IMR-90 (cell line): ENCODE measurements around the gene ELANE. TPM values are rescaled to one million over a fixed set of nuclear protein-coding genes. Genes with fewer than 3 reads are reported as not detected.

Source experiments
- ATAC-seq: fragments of 200-7000 bp; cut with Tn5 transposase; 2 replicates; pipeline ENCODE4 v1.9.1; 2020; ENCODE audit warnings: low read depth, mild to moderate bottlenecking, moderate library complexity
- BruUV-seq: library from RNA; stranded (reverse); fragments of 400-500 nt; replicated peaks from 2 replicates; lab custom pipeline; 2021; lab: Mats Ljungman, UMichigan
- CTCF ChIA-PET: fragments of 300-600 bp; formaldehyde crosslinking; extraction: SDS; loops from one replicate; lab custom pipeline; 2021; ENCODE audit warnings: antibody characterized with exemption; lab: Yijun Ruan, JAX
- POLR2A ChIA-PET: fragments of 300-600 bp; sonication (Branson Sonifier 250); formaldehyde crosslinking; loops from one replicate; lab custom pipeline; 2022; ENCODE audit warnings: antibody characterized with exemption; ENCODE audit not compliant: unreplicated experiment; lab: Charles Lee
- DNase-seq: peaks from one replicate; pipeline ENCODE4 v3.0.0; 2013
- H2AFZ ChIP-seq: replicated peaks from 2 replicates; pipeline ENCODE3; 2013; ENCODE audit warnings: low read length, mild to moderate bottlenecking; ENCODE audit not compliant: poor library complexity
- H2AK5ac ChIP-seq: 2 replicates; pipeline ENCODE4 v1.6.1; 2013; ENCODE audit warnings: low read depth, low read length, inconsistent platforms
- H2AK9ac ChIP-seq: replicated peaks from 2 replicates; pipeline ENCODE3; 2013; ENCODE audit warnings: mild to moderate bottlenecking, low read depth, low read length, moderate library complexity; ENCODE audit not compliant: poor library complexity
- H2BK120ac ChIP-seq: 2 replicates; pipeline ENCODE4 v1.6.1; 2013; ENCODE audit warnings: low read depth, low read length, inconsistent platforms
- H2BK15ac ChIP-seq: 3 replicates; pipeline ENCODE4 v1.6.1; 2013; ENCODE audit warnings: low read depth, low read length, inconsistent platforms
- H2BK20ac ChIP-seq: 2 replicates; pipeline ENCODE4 v1.6.1; 2013; ENCODE audit warnings: low read depth, mild to moderate bottlenecking, inconsistent platforms, low read length, moderate library complexity
- H2BK5ac ChIP-seq: 2 replicates; pipeline ENCODE4 v1.6.1; 2013; ENCODE audit warnings: mild to moderate bottlenecking, low read depth, low read length, inconsistent platforms; ENCODE audit not compliant: poor library complexity, severe bottlenecking
- H3K14ac ChIP-seq: replicated peaks from 2 replicates; pipeline ENCODE4 v1.6.1; 2013; ENCODE audit warnings: low read depth, low read length, inconsistent platforms
- H3K18ac ChIP-seq: 2 replicates; pipeline ENCODE4 v1.6.1; 2013; ENCODE audit warnings: low read depth, low read length, control low read depth
- H3K23ac ChIP-seq: 2 replicates; pipeline ENCODE4 v1.6.1; 2013; ENCODE audit warnings: low read depth, low read length, inconsistent platforms
- H3K27ac ChIP-seq: 2 replicates; pipeline ENCODE4 v1.5.1; 2013; ENCODE audit warnings: mild to moderate bottlenecking, control low read depth, low read length; ENCODE audit not compliant: insufficient read depth
- H3K27me3 ChIP-seq: 2 replicates; pipeline ENCODE4 v1.6.1; 2013; ENCODE audit warnings: low read length; ENCODE audit not compliant: control insufficient read depth, insufficient read depth
- H3K36me3 ChIP-seq: 2 replicates; pipeline ENCODE4 v1.6.1; 2013; ENCODE audit warnings: low read length, mixed read lengths; ENCODE audit not compliant: control insufficient read depth, insufficient read depth
- H3K4ac ChIP-seq: 2 replicates; pipeline ENCODE4 v1.6.1; 2013; ENCODE audit warnings: low read depth, low read length, inconsistent platforms
- H3K4me1 ChIP-seq: 2 replicates; pipeline ENCODE4 v1.6.1; 2013; ENCODE audit warnings: low read length, mixed read lengths; ENCODE audit not compliant: control insufficient read depth, insufficient read depth
- H3K4me2 ChIP-seq: 2 replicates; pipeline ENCODE4 v1.6.1; 2013; ENCODE audit warnings: low read depth, mild to moderate bottlenecking, control low read depth, low read length, moderate library complexity
- H3K4me3 ChIP-seq: 2 replicates; pipeline ENCODE4 v1.5.1; 2013; ENCODE audit warnings: low read depth, mild to moderate bottlenecking, control low read depth, low read length, moderate library complexity; ENCODE audit not compliant: insufficient read depth
- H3K56ac ChIP-seq: 2 replicates; pipeline ENCODE4 v1.6.1; 2013; ENCODE audit warnings: low read length, inconsistent platforms; ENCODE audit not compliant: insufficient read depth; ENCODE audit errors: extremely low read depth
- H3K79me1 ChIP-seq, 2 experiments: 2 replicates each; pipeline ENCODE4 v1.6.1; 2013; ENCODE audit warnings: low read length in 2 of 2, inconsistent platforms in 1 of 2, low read depth in 1 of 2
- H3K9ac ChIP-seq: 2 replicates; pipeline ENCODE4 v1.6.1; 2013; ENCODE audit warnings: low read depth, low read length, control low read depth
- H3K9me1 ChIP-seq: 2 replicates; pipeline ENCODE4 v1.6.1; 2013; ENCODE audit warnings: low read length, inconsistent platforms; ENCODE audit not compliant: insufficient read depth
- H3K9me3 ChIP-seq: 2 replicates; pipeline ENCODE4 v1.6.1; 2013; ENCODE audit warnings: low read length; ENCODE audit not compliant: control insufficient read depth, insufficient read depth
- H4K20me1 ChIP-seq: 2 replicates; pipeline ENCODE4 v1.6.1; 2013; ENCODE audit warnings: low read length, inconsistent platforms; ENCODE audit not compliant: insufficient read depth
- H4K5ac ChIP-seq: 2 replicates; pipeline ENCODE4 v1.6.1; 2013; ENCODE audit warnings: mild to moderate bottlenecking, low read depth, low read length, control low read depth
- H4K8ac ChIP-seq, 2 experiments: 2 replicates each; pipeline ENCODE4 v1.6.1; 2013; ENCODE audit warnings: low read depth in 2 of 2, low read length in 2 of 2, control low read depth in 1 of 2, inconsistent platforms in 1 of 2
- H4K91ac ChIP-seq: 2 replicates; pipeline ENCODE4 v1.6.1; 2013; ENCODE audit warnings: low read depth, low read length, inconsistent platforms; ENCODE audit not compliant: insufficient read depth
- CEBPB ChIP-seq: IDR thresholded peaks from 2 replicates; pipeline ENCODE4 v1.6.1; 2012; ENCODE audit warnings: low read depth, low read length, improper control_type of control experiment
- FOS ChIP-seq: fragments of 150-350 bp; IDR thresholded peaks from 2 replicates; pipeline ENCODE4 v1.6.1; 2016; ENCODE audit warnings: low read depth, low read length
- MAFK ChIP-seq: IDR thresholded peaks from 2 replicates; pipeline ENCODE4 v1.6.1; 2012; ENCODE audit warnings: low read depth, low read length, improper control_type of control experiment
- RCOR1 ChIP-seq: IDR thresholded peaks from 2 replicates; pipeline ENCODE4 v1.6.1; 2012; ENCODE audit warnings: mild to moderate bottlenecking, low read length, improper control_type of control experiment; ENCODE audit not compliant: insufficient replicate concordance
- WGBS, 2 experiments: methylation state at CpG; one replicate each; pipeline versions ENCODE4 v1.1.5 to v1.1.7; 2013; ENCODE audit warnings: missing lambda C conversion rate in 2 of 2; ENCODE audit not compliant: insufficient read length in 1 of 2; ENCODE audit errors: extremely low coverage in 2 of 2; 5-methylcytosine and 5-hydroxymethylcytosine counted together
- dilution Hi-C: fragments of 300-500 bp; cut with HindIII; formaldehyde crosslinking; loops from one replicate; pipeline ENCODE4 v1.14.3; 2018; ENCODE audit warnings: low sequenced_read_pairs; ENCODE audit not compliant: unreplicated experiment
- in situ Hi-C: fragments of 300-500 bp; cut with MboI; formaldehyde crosslinking; loops from 3 replicates; pipeline ENCODE4 v1.14.3; 2019; ENCODE audit warnings: low sequenced_read_pairs, inconsistent platforms, mixed read lengths
- intact Hi-C: fragments of 100-400 bp; cut with micrococcal nuclease; formaldehyde crosslinking; loops from 2 replicates; pipeline ENCODE4 v1.10.0; 2022
- polyA plus RNA-seq, 3 experiments: library from polyadenylated mRNA; depleted of rRNA; stranded (reverse); fragments of >200 nt; gene quantifications; 2 replicates each; pipeline ENCODE4 v1.2.3, GENCODE V29; 2012; ENCODE audit warnings: low replicate concordance in 1 of 3
- total RNA-seq: library from RNA; depleted of rRNA; stranded (reverse); fragments of >200 nt; gene quantifications from 2 replicates; pipeline ENCODE4 v1.2.3, GENCODE V29; 2012
- TF ChIP-seq, protein P1 (sequence below): fragments of 150-350 bp; IDR thresholded peaks from 2 replicates; pipeline ENCODE4 v1.6.1; 2017; ENCODE audit warnings: mild to moderate bottlenecking, antibody characterized with exemption, low read length, low read depth
- TF ChIP-seq, protein P2 (sequence below): conservative IDR thresholded peaks from 2 replicates; pipeline ENCODE4 v1.5.1; 2012; ENCODE audit warnings: mild to moderate bottlenecking, low read depth, low read length, improper control_type of control experiment

ELANE gene
- total and polyA plus RNA-seq, 2 of the 4 experiments (the other 2 are of a cell fraction), result 0.27 TPM; not detected in 1

DNA sequence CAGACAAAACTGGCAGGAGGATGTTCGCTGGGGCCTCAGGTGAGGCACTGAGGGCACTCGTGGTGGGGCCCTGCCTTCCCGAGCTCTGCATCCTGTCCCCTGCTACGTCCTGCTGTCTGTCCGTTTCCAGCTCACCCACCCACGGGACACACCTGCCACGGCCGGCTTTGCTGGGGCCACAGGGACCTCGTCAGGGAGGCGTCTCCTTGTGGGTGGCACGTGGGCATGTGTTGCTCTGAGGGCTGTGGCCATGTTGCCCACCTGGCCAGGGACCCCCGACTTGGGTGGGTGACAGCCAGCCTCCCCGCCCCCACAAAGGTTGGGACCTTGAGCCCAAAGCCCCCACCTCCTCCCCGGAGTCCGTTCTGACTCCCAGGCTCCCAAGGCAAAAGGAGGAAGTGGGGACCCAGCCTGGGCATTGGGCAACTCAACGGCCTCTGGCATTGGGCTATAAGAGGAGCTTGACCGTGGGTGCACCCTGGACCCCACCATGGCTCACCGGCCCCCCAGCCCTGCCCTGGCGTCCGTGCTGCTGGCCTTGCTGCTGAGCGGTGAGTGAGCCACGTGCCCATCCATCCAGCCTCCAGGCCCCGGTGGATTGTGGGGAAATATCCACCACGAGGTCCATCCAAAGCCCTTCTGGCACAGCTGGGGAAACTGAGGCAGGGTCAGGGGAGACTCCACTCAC is 11.4 kb upstream of the ELANE start, which contains the start of gene PRTN3:
Gene PRTN3 (plus strand): TSS at position 481 of the 688 bp plus-strand sequence. CDS start 10 bp downstream, at position 491.
- TF ChIP-seq, protein P1, sequence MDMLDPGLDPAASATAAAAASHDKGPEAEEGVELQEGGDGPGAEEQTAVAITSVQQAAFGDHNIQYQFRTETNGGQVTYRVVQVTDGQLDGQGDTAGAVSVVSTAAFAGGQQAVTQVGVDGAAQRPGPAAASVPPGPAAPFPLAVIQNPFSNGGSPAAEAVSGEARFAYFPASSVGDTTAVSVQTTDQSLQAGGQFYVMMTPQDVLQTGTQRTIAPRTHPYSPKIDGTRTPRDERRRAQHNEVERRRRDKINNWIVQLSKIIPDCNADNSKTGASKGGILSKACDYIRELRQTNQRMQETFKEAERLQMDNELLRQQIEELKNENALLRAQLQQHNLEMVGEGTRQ, result no peak
- TF ChIP-seq RCOR1 (no peak), MAFK (no peak), CEBPB (no peak), FOS (no peak)
- TF ChIP-seq, protein P2, sequence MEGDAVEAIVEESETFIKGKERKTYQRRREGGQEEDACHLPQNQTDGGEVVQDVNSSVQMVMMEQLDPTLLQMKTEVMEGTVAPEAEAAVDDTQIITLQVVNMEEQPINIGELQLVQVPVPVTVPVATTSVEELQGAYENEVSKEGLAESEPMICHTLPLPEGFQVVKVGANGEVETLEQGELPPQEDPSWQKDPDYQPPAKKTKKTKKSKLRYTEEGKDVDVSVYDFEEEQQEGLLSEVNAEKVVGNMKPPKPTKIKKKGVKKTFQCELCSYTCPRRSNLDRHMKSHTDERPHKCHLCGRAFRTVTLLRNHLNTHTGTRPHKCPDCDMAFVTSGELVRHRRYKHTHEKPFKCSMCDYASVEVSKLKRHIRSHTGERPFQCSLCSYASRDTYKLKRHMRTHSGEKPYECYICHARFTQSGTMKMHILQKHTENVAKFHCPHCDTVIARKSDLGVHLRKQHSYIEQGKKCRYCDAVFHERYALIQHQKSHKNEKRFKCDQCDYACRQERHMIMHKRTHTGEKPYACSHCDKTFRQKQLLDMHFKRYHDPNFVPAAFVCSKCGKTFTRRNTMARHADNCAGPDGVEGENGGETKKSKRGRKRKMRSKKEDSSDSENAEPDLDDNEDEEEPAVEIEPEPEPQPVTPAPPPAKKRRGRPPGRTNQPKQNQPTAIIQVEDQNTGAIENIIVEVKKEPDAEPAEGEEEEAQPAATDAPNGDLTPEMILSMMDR, result no peak
- H3K14ac ChIP-seq, result no peak within 1 kb of the TSS
- H4K5ac ChIP-seq, result no peak within 1 kb of the TSS
- H2BK15ac ChIP-seq, result no peak within 1 kb of the TSS
- H2AK9ac ChIP-seq, result no peak within 1 kb of the TSS
- no peaks in the 10 kb centered on the region for H3K9me3 ChIP-seq
- ATAC-seq, result no peak
- H2AK5ac ChIP-seq, result no peak within 1 kb of the TSS
- no TSS peak for BruUV-seq
- ChIA-PET POLR2A (interaction anchor here (0.5 kb wide), 1 partner anchor 57 kb away, joined by 8 read pairs; no protein-coding TSS in a partner anchor), CTCF (no interaction called here)
- H2AFZ ChIP-seq, result no peak within 1 kb of the TSS
- WGBS, 2 experiments, result 69% methylated on average over 7 of the region's 24 CpGs; no CpG with 5 or more reads in 1 of the 2 experiments
- no peak within 1 kb of the TSS for H3K4ac ChIP-seq
- H3K18ac ChIP-seq, result no peak within 1 kb of the TSS
- H3K27ac ChIP-seq, result no peak within 1 kb of the TSS
- no peak within 1 kb of the TSS for H3K9ac ChIP-seq
- peaks cover 2% of the 10 kb centered on the region; the same call in 1 of the 2 replicates for H3K4me1 ChIP-seq
- H3K23ac ChIP-seq, result no peak within 1 kb of the TSS
- no peak within 1 kb of the TSS for H3K56ac ChIP-seq
- H3K4me2 ChIP-seq, result no peak within 1 kb of the TSS
- H2BK5ac ChIP-seq, result no peak within 1 kb of the TSS
- intact Hi-C loops, result no loop called here
- H4K8ac ChIP-seq, result no peak within 1 kb of the TSS
- no peak within 1 kb of the TSS for H3K4me3 ChIP-seq
- no peaks in the 10 kb centered on the region for H3K79me1 ChIP-seq
- H3K27me3 ChIP-seq, result peaks cover 21% of the 10 kb centered on the region
- H4K91ac ChIP-seq, result no peak within 1 kb of the TSS
- dilution Hi-C loops, result no loop called here
- no peaks in the 10 kb centered on the region for H3K36me3 ChIP-seq
- in situ Hi-C loops, result no loop called here
- no peaks in the 10 kb centered on the region for H3K9me1 ChIP-seq
- DNase-seq, result no peak
- H4K20me1 ChIP-seq, result no peaks in the 10 kb centered on the region; the same call in 1 of the 2 replicates
- no peak within 1 kb of the TSS for H2BK120ac ChIP-seq
- H2BK20ac ChIP-seq, result no peak within 1 kb of the TSS
